HepG2 (cell line): ENCODE results near the gene MTF2. TPM values are rescaled to one million over a fixed set of nuclear protein-coding genes. Genes with fewer than 3 reads are reported as not detected.

Source experiments
- ATAC-seq: fragments of 200-7000 bp; cut with Tn5 transposase; 3 replicates; pipeline ENCODE4 v1.9.1; 2020; ENCODE audit warnings: mild to moderate bottlenecking, moderate library complexity
- BruUV-seq: library from RNA; stranded (reverse); fragments of 400-500 nt; replicated peaks from 2 replicates; lab custom pipeline; 2021; lab: Mats Ljungman, UMichigan
- CTCF ChIA-PET: fragments of 300-600 bp; formaldehyde crosslinking; extraction: SDS; loops from one replicate; lab custom pipeline; 2021; ENCODE audit warnings: low total read pairs, inconsistent platforms, low intra/inter-chr PET ratio; lab: Yijun Ruan, JAX
- POLR2A ChIA-PET: fragments of 350-600 bp; sonication (Branson Sonifier 250); formaldehyde crosslinking; loops from one replicate; lab custom pipeline; 2020; ENCODE audit warnings: antibody characterized with exemption, inconsistent platforms; lab: Yijun Ruan, JAX
- DNase-seq: peaks from one replicate; pipeline ENCODE4 v3.0.0-alpha.2; 2015; ENCODE audit warnings: low spot score
- FAIRE-seq: peaks from 3 replicates; lab custom pipeline; 2011; peaks lifted over from hg19 to GRCh38; lab: Jason Lieb, UNC
- H2AFZ ChIP-seq: one replicate; pipeline ENCODE4 v1.6.1; 2011; ENCODE audit warnings: low read length, inconsistent platforms
- H3K27ac ChIP-seq: fragments of 300-600 bp; 3 replicates; pipeline ENCODE4 v1.8.0; 2011; ENCODE audit warnings: mixed run types, mild to moderate bottlenecking, mixed read lengths, low read length, inconsistent platforms; ENCODE audit not compliant: insufficient read depth; ENCODE audit errors: extremely low read length
- H3K27me3 ChIP-seq, 2 experiments: fragments of 200-600 bp in 1 of 2; 2 replicates in 1 of 2; 3 replicates in 1 of 2; pipeline versions ENCODE4 v1.6.0 to v1.8.0; 2011; ENCODE audit warnings: low read length in 2 of 2, mild to moderate bottlenecking in 2 of 2, moderate library complexity in 2 of 2, inconsistent platforms in 1 of 2; ENCODE audit not compliant: insufficient read depth in 2 of 2, control insufficient read depth in 1 of 2
- H3K36me3 ChIP-seq, 2 experiments: fragments of 200-600 bp in 1 of 2; replicated peaks in 1 of 2; 2 replicates in 1 of 2; 3 replicates in 1 of 2; pipeline versions ENCODE4 v1.5.1 to v1.8.0; 2011; ENCODE audit warnings: low read length in 2 of 2, inconsistent platforms in 1 of 2; ENCODE audit not compliant: insufficient read depth in 2 of 2, control insufficient read depth in 1 of 2
- H3K4me1 ChIP-seq: 2 replicates; pipeline ENCODE4 v1.5.1; 2012; ENCODE audit warnings: low read length, inconsistent platforms; ENCODE audit not compliant: insufficient read depth
- H3K4me2 ChIP-seq: 2 replicates; pipeline ENCODE4 v1.6.0; 2011; ENCODE audit warnings: low read depth, low read length, inconsistent platforms
- H3K4me3 ChIP-seq, 3 experiments: fragments of 200-600 bp in 1 of 3; sonication (generic), shearing (Covaris generic) in 1 of 3; replicated peaks in 1 of 3; 2 replicates each; pipeline ENCODE4 v1.5.1; 2011 to 2016; ENCODE audit warnings: low read length in 3 of 3, inconsistent platforms in 2 of 3, low read depth in 2 of 3, mild to moderate bottlenecking in 2 of 3, control low read depth in 1 of 3, mixed read lengths in 1 of 3; ENCODE audit not compliant: insufficient read depth in 1 of 3
- H3K79me2 ChIP-seq: one replicate; pipeline ENCODE4 v1.6.1; 2011; ENCODE audit warnings: low read length, inconsistent platforms; ENCODE audit not compliant: insufficient read depth
- H3K9ac ChIP-seq: 2 replicates; pipeline ENCODE4 v1.6.0; 2011; ENCODE audit warnings: mild to moderate bottlenecking, low read depth, low read length, inconsistent platforms; ENCODE audit not compliant: insufficient read depth
- H3K9me3 ChIP-seq: 2 replicates; pipeline ENCODE4 v1.5.1; 2012; ENCODE audit warnings: mild to moderate bottlenecking, low read length
- H4K20me1 ChIP-seq: 2 replicates; pipeline ENCODE4 v1.6.0; 2011; ENCODE audit warnings: inconsistent platforms, mild to moderate bottlenecking, low read length, moderate library complexity; ENCODE audit not compliant: insufficient read depth
- DPF2 ChIP-seq: sonication (generic); formaldehyde crosslinking; IDR thresholded peaks from 2 replicates; pipeline ENCODE4 v1.4.0; 2020; ENCODE audit warnings: mild to moderate bottlenecking, low read depth, missing genetic modification reagents, borderline replicate concordance
- FOXJ3 ChIP-seq: sonication (generic); formaldehyde crosslinking; IDR thresholded peaks from 2 replicates; pipeline ENCODE4 v1.4.0; 2020; ENCODE audit warnings: missing genetic modification reagents, mild to moderate bottlenecking, borderline replicate concordance
- IRX3 ChIP-seq: sonication (generic); formaldehyde crosslinking; IDR thresholded peaks from 2 replicates; pipeline ENCODE4 v1.8.1; 2023; ENCODE audit warnings: mild to moderate bottlenecking, low read depth, missing genetic modification reagents, borderline replicate concordance
- NFYB ChIP-seq: sonication (generic); formaldehyde crosslinking; IDR thresholded peaks from 2 replicates; pipeline ENCODE4 v1.4.0; 2020; ENCODE audit warnings: missing genetic modification reagents
- PRMT3 ChIP-seq: sonication (generic); formaldehyde crosslinking; IDR thresholded peaks from 2 replicates; pipeline ENCODE4 v1.8.1; 2022; ENCODE audit warnings: low read depth, mild to moderate bottlenecking, moderate library complexity, missing genetic modification reagents, borderline replicate concordance
- SCMH1 ChIP-seq: sonication (generic); formaldehyde crosslinking; IDR thresholded peaks from 2 replicates; pipeline ENCODE4 v1.9.0; 2021; ENCODE audit warnings: missing genetic modification reagents, mild to moderate bottlenecking, borderline replicate concordance
- SMARCE1 ChIP-seq: fragments of 450-650 bp; IDR thresholded peaks from 2 replicates; pipeline ENCODE4 v1.6.1; 2017; ENCODE audit warnings: borderline replicate concordance
- SRSF4 ChIP-seq: fragments of 200-400 bp; formaldehyde crosslinking; IDR thresholded peaks from one replicate; pipeline ENCODE4 v1.6.1; 2018; ENCODE audit warnings: mild to moderate bottlenecking, low read depth, low read length, moderate library complexity; ENCODE audit not compliant: poor library complexity, severe bottlenecking
- TEAD2 ChIP-seq: sonication (generic); formaldehyde crosslinking; IDR thresholded peaks from 2 replicates; pipeline ENCODE4 v1.9.0; 2021; ENCODE audit warnings: missing genetic modification reagents
- WGBS: methylation state at CpG from one replicate; pipeline ENCODE4 v1.1.6; 2017; ENCODE audit warnings: low lambda C conversion rate; 5-methylcytosine and 5-hydroxymethylcytosine counted together
- in situ Hi-C: cut with HindIII; loops from 2 replicates; pipeline ENCODE4 v1.10.0; 2017; ENCODE audit warnings: low pct_unique_long_range_greater_than_20kb; ENCODE audit not compliant: extremely low pct_ligation_motif_present
- intact Hi-C: fragments of 100-400 bp; cut with micrococcal nuclease; formaldehyde crosslinking; loops from one replicate; pipeline ENCODE4 v1.10.0; 2022; ENCODE audit not compliant: unreplicated experiment
- polyA plus RNA-seq, 8 experiments: library from polyadenylated mRNA; depleted of rRNA in 3 of 8; stranded (reverse) in 7 of 8; unstranded in 1 of 8; fragments of >200 nt; fragmentation: Illumina TruSeq in 4 of 8; extraction: Trizol in 4 of 8; gene quantifications; 2 replicates each; pipeline versions ENCODE4 v1.2.1 to v1.2.3, GENCODE V29; 2011 to 2016; ENCODE audit warnings: low read depth in 4 of 8, missing spikeins in 1 of 8, mixed read lengths in 1 of 8; ENCODE audit not compliant: insufficient read depth in 1 of 8
- total RNA-seq, 5 experiments: library from RNA; depleted of rRNA; stranded (reverse); fragments of >200 nt; fragmentation: Illumina TruSeq; extraction: Trizol; gene quantifications; 2 replicates each; pipeline ENCODE4 v1.2.3, GENCODE V29; 2016; ENCODE audit warnings: low read depth in 1 of 5
- TF ChIP-seq, protein P1 (sequence below): sonication (generic); formaldehyde crosslinking; IDR thresholded peaks from 2 replicates; pipeline ENCODE4 v1.4.0; 2020; ENCODE audit warnings: missing genetic modification reagents, mild to moderate bottlenecking, borderline replicate concordance
- TF ChIP-seq, protein P2 (sequence below): sonication (generic); formaldehyde crosslinking; IDR thresholded peaks from 2 replicates; pipeline ENCODE4 v1.5.1; 2020; ENCODE audit warnings: missing genetic modification reagents, mild to moderate bottlenecking, borderline replicate concordance

MTF2 gene
- total and polyA plus RNA-seq, 2 of the 13 experiments (the other 11 are each of a cell fraction or from before 2014, with no cell fraction given) = 48.7 to 53.9 TPM

DNA sequence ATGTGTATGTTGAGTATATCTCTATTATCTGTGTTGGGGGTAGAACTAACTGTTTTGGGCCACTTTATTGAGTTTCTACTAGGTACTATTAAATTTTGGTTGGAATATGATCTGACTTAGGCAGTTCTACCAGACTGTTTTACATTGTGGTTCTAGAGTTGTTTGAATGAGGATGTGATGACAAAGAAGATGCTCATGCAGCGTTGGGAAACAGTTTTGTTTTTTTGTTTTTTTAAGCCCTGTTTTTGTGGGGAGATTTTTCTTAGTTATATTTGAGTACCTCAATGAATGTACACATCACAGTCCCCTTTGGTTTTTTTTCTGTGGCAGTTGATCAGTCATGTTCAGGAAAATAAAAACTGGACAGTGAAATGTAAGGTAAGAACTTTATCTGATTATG lies 61.0 kb downstream of the MTF2 start:
- no peak for DNase-seq
- intact Hi-C loops = no loop called here
- Histone ChIP-seq H3K4me1 (no peaks in the 10 kb centered on the region), H3K9me3 (no peaks in the 10 kb centered on the region), H3K4me2 (no peak overlapping the region), H3K79me2 (no peaks in the 10 kb centered on the region), H4K20me1 (no peaks in the 10 kb centered on the region), H3K9ac (no peak overlapping the region), H3K4me3 (no peak overlapping the region), H3K27me3 (no peaks in the 10 kb centered on the region), H3K27ac (no peak overlapping the region), H2AFZ (no peak overlapping the region), H3K36me3 (peaks cover 8 to 43% of the 10 kb centered on the region in 2 experiments; a peak in 4 of 5 replicates)
- no TSS peak for BruUV-seq
- in situ Hi-C loops = no loop called here
- ATAC-seq = no peak
- no peak for FAIRE-seq
- CTCF ChIA-PET = no interaction called here
- POLR2A ChIA-PET = no interaction called here
- 96% methylated on average over 1 of the region's 1 CpG for WGBS
- TF ChIP-seq, protein P1, sequence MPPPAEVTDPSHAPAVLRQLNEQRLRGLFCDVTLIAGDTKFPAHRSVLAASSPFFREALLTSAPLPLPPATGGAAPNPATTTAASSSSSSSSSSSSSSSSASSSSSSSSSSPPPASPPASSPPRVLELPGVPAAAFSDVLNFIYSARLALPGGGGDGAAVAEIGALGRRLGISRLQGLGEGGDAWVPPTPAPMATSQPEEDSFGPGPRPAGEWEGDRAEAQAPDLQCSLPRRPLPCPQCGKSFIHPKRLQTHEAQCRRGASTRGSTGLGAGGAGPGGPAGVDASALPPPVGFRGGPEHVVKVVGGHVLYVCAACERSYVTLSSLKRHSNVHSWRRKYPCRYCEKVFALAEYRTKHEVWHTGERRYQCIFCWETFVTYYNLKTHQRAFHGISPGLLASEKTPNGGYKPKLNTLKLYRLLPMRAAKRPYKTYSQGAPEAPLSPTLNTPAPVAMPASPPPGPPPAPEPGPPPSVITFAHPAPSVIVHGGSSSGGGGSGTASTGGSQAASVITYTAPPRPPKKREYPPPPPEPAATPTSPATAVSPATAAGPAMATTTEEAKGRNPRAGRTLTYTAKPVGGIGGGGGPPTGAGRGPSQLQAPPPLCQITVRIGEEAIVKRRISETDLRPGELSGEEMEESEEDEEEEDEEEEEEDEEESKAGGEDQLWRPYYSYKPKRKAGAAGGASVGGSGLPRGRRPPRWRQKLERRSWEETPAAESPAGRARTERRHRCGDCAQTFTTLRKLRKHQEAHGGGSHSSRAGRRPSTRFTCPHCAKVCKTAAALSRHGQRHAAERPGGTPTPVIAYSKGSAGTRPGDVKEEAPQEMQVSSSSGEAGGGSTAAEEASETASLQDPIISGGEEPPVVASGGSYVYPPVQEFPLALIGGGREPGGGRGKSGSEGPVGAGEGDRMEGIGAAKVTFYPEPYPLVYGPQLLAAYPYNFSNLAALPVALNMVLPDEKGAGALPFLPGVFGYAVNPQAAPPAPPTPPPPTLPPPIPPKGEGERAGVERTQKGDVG (CRISPR knock-in tag) = no peak
- TF ChIP-seq IRX3 (CRISPR knock-in tag) (no peak), SCMH1 (no peak), NFYB (CRISPR knock-in tag) (no peak), TEAD2 (CRISPR knock-in tag) (no peak), DPF2 (CRISPR knock-in tag) (no peak), FOXJ3 (CRISPR knock-in tag) (no peak), PRMT3 (CRISPR knock-in tag) (no peak), SRSF4 (no peak), SMARCE1 (no peak)
- TF ChIP-seq, protein P2, sequence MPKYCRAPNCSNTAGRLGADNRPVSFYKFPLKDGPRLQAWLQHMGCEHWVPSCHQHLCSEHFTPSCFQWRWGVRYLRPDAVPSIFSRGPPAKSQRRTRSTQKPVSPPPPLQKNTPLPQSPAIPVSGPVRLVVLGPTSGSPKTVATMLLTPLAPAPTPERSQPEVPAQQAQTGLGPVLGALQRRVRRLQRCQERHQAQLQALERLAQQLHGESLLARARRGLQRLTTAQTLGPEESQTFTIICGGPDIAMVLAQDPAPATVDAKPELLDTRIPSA (CRISPR knock-in tag) = no peak
